Putamen (tissue), 1 donor: ENCODE results near the gene NTRK2.

ENCODE experiments used
- DNase-seq: peaks from one replicate; pipeline ENCODE4 v3.0.0-alpha.2; 2016; ENCODE audit warnings: low spot score

NTRK2 gene

GRCh38 chr9:84669288-84670137, at the start of gene NTRK2:
TSS of gene NTRK2 (plus strand) at chr9:84669729. CDS start at chr9:84670749, 1,020 bp downstream.
- DNase-seq, result peak; percentile 80

- no peak for DNase-seq
These were observed 49.2 kb upstream of the NTRK2 start for GRCh38 chr9:84620338-84620737.

- no peak for DNase-seq
These were observed 47.7 kb upstream of the NTRK2 start for GRCh38 chr9:84621811-84622210.

- no peak for DNase-seq
These were observed 46.5 kb upstream of the NTRK2 start for GRCh38 chr9:84622981-84623380.

- DNase-seq, result no peak
These were observed 33.1 kb upstream of the NTRK2 start for GRCh38 chr9:84636436-84636835.

GRCh38 chr9:84642553-84643141, 26.9 kb upstream of the NTRK2 start:
- no peak for DNase-seq

GRCh38 chr9:84647699-84648098, 21.8 kb upstream of the NTRK2 start:
- no peak for DNase-seq

GRCh38 chr9:84652496-84653120, 16.9 kb upstream of the NTRK2 start:
- no peak for DNase-seq

- DNase-seq, result no peak
These were observed 14.1 kb upstream of the NTRK2 start for GRCh38 chr9:84655447-84655846.

- no peak for DNase-seq
These were observed 10.2 kb upstream of the NTRK2 start for GRCh38 chr9:84659313-84659712.

- DNase-seq, result no peak
These were observed 9.8 kb upstream of the NTRK2 start for GRCh38 chr9:84659773-84660172.

GRCh38 chr9:84667571-84668195, 1.8 kb upstream of the NTRK2 start:
- DNase-seq, result peak; percentile 58

GRCh38 chr9:84668196-84669012, 1.1 kb upstream of the NTRK2 start:
- peak; percentile 91 for DNase-seq

- DNase-seq, result no peak
These were observed 579 bp upstream of the NTRK2 start for GRCh38 chr9:84669013-84669287.

GRCh38 chr9:84670138-84671041, 861 bp downstream of the NTRK2 start:
- peak; percentile 55 for DNase-seq

GRCh38 chr9:84671586-84672521, 2.3 kb downstream of the NTRK2 start:
- peak; percentile 56 for DNase-seq

- DNase-seq, result no peak
These were observed 4.3 kb downstream of the NTRK2 start for GRCh38 chr9:84673806-84674205.

GRCh38 chr9:84677080-84677479, 7.6 kb downstream of the NTRK2 start:
- DNase-seq, result no peak

- no peak for DNase-seq
These were observed 10.0 kb downstream of the NTRK2 start for GRCh38 chr9:84679571-84679970.
